DMS114 treated with DMSO at 0.1 percent for 48 hours (cell line): ENCODE data around the gene IGFBP7.

Source experiments
- DNase-seq: peaks from one replicate; lab custom pipeline; 2025; ENCODE audit not compliant: unreplicated experiment; lab: John Stamatoyannopoulos, UW

The IGFBP7 gene

DNA sequence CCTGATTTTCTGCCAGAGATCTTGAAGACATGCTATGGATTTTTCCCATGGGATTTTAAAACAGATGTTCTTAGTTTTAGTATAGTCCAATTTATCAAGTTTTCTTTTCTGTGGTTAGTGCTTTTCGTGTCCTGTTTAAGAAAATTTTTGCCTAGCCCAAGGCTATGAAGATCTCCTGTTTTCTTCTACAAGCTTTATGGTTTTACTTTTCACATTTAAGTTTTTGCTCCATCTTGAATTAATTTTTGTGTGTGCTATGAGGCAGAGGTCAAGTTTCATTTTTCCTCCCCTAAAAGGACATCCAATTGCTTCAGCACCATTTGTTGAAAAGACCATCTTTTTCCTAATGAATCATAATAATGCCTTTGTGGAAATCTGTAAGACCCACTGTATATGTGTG is 65.9 kb downstream of the IGFBP7 start:
- DNase-seq: no peak

- DNase-seq: no peak
Observed at GRCh38 chr4:57043347-57044251, 66.6 kb downstream of the IGFBP7 start.

GRCh38 chr4:57042711-57043169 is 67.4 kb downstream of the IGFBP7 start:
- no peak for DNase-seq

DNA sequence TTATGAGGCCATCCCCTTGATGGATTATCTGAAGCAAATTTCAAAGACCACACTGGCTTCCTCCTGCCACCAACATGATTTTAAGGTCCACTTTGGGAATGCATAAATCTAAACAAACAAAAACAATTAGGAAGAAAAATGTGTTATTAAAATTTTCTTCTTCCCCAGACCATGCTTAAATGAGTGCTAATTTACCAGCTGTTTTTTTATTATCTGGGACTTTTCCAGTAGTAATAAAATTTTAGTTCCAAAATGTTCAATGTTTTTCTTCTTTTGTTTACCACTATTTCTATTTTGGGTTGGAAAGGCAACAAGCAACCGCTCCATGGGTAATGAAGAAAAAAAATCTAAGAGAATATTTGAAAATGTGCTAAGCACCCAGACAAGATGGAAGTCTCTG is 69.2 kb downstream of the IGFBP7 start:
- no peak for DNase-seq

- no peak for DNase-seq
Observed at GRCh38 chr4:57040510-57040909, 69.7 kb downstream of the IGFBP7 start.

DNA sequence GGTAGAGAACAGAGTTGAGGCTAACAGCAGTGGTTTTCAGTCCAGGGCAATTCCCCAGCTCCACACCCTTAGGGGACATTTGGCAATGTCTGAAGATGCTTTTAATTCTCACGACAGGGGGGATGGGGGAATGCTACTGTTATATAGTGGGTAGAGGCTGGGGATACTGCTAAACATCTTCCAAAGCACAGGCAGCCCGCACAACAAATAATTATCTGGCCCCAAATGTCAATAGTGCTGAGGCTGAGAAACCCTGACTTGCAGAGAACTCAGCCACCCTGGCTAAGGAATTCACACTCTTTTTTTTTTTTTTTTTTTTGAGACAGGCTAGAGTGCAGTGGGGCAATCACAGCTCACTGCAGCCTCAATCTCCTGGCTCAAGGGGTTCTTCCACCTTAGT is 70.8 kb downstream of the IGFBP7 start:
- DNase-seq: no peak

DNA sequence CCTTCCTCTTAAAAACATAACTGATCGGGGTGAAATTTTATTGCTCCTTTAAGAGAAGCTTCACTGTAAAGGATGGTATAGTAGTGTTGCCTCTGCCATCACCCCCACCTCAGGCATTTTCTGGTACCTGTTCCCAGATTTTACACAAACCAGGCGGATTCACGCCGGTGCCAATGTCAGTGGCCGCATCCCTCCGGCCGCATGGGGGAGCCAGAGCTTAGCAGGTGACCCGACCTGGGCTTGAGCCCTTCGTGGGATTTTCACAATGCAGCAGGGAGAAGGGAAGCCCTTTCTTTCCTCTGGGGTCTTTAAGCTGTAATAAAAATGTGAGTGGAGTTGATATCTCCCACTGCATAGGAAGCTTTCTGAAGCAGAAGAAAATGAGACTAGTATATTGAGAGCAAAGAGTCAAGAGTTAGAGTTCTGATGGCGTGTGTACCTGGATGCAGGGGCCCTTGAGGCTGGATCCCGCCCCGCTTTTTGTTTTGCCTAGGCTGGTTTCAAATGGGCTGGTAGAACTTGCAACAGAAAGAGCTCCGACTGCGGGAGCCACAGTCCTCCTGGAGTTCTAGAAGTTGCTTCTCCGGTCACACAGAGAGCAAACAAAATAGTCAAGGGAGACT is 72.1 kb downstream of the IGFBP7 start:
- no peak for DNase-seq

GRCh38 chr4:57034520-57034919 is 75.7 kb downstream of the IGFBP7 start:
- DNase-seq: no peak

GRCh38 chr4:57023104-57023503 is 87.1 kb downstream of the IGFBP7 start:
- no peak for DNase-seq

DNA sequence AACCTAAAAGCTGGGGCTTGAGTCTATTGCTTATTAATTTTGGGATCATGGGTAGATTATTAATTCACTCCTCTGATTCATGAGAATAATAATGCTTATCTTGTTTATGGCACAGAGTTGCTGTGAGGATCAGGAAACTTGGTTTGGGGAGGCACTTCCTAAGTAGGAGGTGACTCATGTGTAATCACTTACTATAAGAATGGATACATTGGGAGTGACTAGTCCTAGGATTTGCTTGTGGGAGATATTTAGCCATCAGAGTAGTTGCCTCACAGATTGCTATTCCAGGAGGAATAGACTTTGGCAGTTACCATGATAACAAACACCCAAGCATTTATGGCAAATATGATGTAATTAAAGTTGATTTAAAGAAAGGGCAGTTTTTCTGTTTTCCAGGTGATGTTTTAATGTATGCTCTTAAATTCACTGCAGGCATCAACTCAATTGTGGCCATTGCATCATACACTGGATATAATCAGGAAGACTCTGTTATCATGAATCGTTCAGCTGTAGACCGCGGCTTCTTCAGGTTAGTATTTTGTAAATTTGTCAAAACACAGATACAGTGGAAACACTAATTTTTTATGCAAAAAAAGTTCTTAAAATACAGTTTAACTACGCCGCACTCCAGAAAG is 89.6 kb downstream of the IGFBP7 start:
- no peak for DNase-seq

DNA sequence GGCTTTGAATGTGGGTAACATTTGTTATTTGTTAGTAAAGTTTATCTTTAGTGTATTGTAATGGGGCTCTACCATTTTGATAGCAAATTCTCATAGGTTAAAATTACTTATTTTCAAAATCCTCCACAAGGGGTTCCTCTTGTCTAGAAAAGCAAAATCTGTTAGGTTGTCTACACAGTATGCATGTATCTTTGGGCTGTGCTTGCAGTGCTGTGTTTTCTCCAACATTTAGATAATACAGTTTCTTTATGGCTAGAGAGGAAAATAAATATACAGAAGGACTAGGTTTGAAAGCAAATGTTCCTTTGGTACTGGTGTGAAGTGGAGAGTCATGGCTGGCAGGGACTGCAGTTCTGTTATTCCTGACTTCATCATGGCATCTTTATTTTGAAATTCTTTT is 91.2 kb downstream of the IGFBP7 start:
- DNase-seq: no peak

GRCh38 chr4:57013543-57014120 is 96.6 kb downstream of the IGFBP7 start:
- DNase-seq: no peak

DNA sequence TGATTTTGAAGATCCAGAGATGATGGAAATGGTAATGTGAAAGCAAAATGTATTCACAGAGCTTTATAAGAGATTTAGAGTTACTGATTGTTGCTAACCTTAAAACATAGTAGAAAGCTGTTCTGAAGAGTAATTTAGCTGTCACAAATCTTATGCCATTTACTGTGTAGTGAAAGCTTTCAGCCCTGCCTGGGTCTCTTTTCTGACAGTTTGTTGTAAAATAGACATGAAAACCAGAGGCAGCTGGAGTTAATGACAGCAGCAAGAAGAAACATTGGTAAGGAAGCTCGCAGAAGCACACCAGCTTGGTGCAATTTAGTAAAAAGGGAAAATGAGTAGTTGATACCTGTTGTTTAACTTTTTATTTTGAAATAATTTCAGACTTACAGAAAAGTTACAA is 110.4 kb downstream of the IGFBP7 start:
- DNase-seq: no peak

DNA sequence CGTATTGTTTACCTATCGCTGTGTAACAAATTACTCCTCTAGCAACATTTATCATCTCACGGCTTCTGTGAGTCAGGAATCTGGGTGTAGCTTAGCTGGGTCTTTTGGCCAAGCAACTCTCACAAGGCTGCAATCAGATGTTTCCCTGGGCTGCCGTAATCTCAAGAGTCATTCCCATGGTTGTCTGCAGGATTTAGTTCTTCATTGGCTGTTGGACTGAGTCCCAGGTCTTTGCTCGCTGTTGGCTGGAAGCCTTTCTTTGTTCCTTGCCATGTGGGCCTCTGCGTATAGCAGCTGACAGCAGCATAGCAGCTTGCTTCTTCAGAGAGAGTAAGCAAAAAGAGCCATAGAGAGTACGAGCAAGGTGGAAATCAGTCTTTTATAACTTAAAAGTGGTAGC is 114.7 kb downstream of the IGFBP7 start:
- DNase-seq: no peak

GRCh38 chr4:56990109-56990905 is 119.9 kb downstream of the IGFBP7 start:
- no peak for DNase-seq

DNA sequence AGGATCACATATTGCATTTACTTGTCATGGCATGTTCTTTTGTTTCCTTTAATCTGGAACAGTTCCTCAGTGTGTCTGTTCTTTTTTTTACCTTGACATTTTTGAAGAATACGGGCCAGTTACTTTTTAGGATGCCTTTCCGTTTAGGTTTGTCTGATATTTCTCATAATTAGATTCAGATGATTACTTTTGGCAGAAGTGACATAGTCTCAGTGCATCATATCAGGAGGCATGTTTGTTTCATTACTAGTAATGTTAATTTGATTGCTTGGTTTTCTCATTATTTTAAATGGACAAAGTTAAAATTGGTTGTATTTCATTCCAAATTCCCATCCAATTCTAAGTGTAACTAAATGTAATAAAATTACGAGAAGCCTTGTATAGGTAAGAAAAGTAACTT is 123.2 kb downstream of the IGFBP7 start:
- no peak for DNase-seq

GRCh38 chr4:56986192-56986591 is 124.0 kb downstream of the IGFBP7 start:
- DNase-seq: no peak

DNA sequence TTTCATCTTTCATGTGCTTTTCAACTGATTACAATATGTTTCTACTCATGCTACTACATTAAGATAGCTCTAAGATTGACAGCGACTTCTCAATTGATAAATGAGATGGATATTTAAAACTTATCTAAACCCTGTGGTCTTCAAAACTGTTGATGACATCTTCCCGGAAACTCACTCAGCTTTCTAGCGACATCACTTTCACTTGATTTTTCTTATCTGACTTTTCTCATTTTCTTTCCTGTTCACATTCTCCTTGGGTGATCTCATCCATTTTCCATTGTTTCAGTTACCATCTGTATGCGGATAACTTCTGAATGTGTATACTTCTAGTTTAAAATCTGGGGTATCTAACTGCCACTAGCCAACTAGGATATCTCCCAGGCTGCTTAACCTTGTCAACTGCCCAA is 128.4 kb downstream of the IGFBP7 start:
- no peak for DNase-seq
